Fibroblast of skin of right quadriceps (primary cell): Measurements from ENCODE around the gene ACTR3C.
"Not testable (repeated sequence)": the region's sequence is repeated elsewhere in the genome, so short reads cannot be mapped to it uniquely, and the experiment has no call there.

Source experiments
- DNase-seq: peaks from one replicate; pipeline ENCODE4 v3.0.0-alpha.2; 2013

Gene ACTR3C

DNA sequence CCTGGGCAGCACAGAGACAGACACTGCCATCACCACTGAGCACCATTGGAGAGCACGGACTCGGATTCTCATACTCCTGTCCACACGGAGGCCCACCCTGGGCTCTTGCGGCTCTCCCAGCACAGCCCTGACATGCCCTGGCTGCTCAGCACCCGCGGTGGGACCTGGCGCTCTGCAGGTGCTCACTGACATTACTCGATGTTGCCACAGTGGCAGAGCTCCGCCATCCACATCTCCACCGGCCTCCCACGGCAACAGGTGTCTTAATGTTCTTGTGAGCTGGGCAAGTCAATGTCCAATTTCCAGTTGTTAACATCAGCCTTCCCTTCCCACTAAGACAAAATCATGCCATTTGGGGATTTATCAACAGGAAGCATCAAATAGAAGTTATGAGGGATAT lies 45.0 kb downstream of the ACTR3C start:
- DNase-seq: not testable (repeated sequence)

DNA sequence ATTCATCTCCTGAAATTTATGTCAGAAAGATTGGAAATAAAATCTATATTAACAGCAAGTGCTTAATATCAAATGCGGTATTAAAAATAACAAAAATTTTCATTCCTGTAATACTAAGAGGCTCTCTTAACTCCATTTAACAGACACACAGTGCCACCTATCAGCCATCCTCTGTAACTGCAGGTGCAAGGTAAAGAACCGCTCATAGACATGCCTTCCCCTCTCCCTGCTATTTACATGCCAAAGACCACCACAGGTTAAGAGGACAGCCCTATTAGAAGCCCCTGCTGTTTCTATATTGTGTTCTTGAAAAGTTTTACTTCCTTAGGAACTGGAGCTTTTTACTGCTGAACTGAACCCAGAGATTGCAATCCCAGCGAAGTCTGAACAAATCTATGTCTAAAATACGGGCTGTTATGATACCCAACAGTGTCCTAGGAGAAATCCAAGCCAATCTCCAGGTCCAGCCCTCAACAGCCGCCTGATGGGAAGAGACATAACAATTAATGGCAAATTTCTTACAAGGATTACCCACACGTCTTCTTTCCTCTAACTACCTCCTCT lies 47.1 kb downstream of the ACTR3C start:
- DNase-seq: peak; percentile 13

DNA sequence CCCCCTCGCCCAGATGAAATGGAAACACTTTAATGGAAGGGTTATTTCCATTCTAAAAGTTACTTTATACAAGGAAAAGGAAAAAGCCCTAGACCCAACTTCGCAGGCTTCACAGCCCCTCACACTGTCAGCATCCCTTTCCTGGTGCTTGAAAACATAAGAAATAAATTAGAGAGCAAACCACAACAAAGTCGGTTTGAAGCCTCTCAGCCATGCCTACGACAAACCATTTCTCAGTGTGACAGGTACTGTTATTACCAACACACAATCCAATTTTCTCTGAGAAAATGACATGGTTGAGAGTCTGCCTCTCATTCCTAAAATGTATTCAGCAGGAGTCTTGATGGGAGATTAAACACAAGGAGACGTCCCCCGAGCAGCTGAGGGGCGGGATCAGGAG lies 51.4 kb downstream of the ACTR3C start:
- DNase-seq: not testable (repeated sequence)

DNA sequence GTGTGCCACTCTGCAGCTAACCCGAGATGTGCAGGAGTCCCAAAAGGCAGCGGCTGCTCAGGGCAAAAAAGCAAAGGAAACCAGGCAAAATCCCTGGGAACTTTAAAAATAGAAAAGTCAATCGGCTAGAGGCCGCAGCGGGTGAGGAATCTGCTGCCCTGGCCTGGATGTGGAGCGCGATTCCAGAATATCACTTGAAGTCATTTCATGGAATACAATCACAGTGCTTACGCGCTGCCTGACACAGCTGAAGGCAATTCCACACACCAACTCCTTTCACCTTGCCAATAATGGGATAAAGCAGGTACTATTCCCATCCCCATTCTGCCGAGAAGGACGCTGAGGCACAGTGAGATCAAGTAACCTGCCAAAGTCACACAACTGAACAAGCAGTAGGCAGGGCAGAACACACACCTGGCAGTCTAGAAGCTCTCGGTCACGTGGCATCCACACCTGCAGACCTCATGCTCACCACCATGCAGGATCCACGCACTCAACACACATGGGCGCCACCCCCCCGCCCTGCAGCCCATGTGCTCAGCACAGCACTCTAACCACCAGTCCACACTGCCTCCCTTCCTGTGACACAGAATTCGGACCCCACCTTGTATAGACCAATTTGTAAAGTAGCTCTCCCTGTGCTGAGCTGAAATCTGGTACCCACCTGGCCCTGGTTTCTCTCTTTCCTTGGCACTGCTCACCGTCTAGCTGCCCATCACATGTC lies 53.1 kb downstream of the ACTR3C start:
- not testable (repeated sequence) for DNase-seq

DNA sequence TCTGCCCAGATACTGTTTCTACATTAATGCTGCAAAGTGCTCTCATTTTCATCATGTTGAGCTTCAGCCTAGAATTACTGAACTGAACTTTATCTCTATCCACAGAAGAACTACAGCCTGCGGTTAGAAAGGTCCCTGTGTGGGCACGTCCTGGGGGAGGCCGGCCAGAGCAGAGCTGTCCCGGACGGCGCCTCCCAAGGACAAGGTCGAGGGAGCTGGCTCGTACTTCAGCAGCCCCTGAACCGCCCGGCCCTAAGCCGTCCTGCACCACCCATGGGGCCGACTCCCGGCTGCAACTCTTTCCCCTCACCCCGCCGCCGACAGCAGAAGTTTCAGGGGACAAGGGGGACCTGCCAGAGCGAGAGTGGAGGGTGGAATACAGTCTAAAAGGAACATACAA lies 54.5 kb downstream of the ACTR3C start:
- not testable (repeated sequence) for DNase-seq

DNA sequence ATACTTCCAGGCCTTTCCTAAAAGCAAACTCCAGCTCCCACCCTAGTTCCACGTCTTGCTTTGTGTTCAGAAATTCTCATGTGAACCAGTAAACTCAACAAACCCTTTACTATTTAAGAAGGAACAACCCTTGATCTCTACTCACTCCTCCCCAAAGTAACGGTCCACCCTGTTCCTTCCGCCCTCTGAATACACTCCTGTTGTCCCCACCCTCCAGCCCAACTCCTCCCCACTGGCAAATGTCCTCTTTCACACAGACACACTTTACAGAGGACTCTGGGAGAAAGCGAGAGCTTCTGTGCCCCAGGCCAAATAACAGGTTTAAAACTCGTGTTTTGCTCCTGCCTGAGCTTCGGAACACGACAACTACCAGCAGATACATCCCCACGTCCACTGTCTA lies 55.1 kb downstream of the ACTR3C start:
- not testable (repeated sequence) for DNase-seq

DNA sequence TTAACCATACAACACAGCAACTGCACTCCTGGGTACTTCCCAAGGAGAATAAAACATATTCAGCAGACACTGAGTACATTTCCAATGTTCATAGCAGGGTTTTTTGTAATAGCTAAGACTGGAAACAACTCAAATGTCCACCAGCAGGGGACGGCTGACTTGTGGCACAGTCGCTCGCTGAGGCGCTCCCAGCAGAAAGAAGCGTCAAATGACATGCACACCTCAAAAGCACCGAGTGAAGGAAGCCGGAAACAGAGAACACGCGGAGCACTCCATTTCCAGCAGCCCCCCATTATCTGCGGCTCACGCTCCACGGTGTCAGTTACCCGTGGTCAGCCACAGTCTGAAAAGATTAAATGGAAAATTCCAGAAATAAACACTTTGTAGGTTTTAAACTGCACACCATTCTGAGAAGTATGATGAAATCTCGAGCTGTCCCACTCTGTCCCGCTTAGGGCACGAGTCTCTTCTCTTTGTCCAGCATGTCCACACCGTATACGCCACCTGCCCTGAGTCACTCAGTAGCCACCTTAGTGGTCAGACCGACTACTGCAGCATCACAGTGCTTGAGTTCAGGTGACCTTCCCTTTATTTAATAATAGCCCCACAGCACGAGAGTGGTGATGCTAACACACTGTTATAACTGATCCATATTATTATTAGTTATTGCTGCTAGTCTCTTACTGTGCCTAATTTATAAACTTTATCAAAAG lies 56.2 kb downstream of the ACTR3C start:
- DNase-seq: not testable (repeated sequence)

DNA sequence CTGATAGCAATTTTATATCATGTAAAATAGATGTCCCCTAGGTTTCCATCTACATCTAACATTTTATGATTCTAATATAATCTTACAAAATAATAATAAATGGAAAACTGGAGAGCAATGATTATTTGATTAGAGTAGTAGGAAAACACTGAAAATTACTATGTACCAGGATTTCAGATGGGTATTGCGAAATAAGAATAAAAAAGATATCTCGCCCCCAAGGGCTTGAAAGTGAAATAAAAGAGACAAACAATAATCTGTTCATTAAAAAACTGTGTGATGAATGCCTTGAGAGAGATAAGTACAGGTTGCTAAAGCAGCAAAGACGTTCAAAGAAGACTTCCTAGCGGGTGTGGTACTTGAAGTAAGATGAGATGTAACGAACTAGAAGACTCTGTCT lies 60.7 kb downstream of the ACTR3C start:
- not testable (repeated sequence) for DNase-seq

DNA sequence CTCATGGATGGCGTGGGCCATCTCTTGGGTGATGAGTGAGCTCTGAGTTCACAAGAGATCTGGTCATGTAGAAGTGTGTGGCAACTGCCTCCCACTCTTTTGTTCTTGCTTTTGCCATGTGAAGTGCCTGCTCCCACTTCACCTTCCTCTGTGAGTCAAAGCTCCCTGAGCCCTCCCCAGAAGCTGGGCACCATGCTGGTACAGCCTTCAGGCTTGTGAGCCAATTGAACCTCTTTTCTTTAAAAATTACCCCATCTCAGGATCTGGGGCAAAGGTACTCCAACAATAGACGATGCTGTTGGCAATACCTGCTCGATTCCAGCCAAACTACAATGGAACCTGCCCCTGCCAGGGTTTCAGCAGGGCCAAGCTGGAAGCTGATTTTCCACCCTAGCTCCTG lies 75.6 kb downstream of the ACTR3C start:
- not testable (repeated sequence) for DNase-seq

DNA sequence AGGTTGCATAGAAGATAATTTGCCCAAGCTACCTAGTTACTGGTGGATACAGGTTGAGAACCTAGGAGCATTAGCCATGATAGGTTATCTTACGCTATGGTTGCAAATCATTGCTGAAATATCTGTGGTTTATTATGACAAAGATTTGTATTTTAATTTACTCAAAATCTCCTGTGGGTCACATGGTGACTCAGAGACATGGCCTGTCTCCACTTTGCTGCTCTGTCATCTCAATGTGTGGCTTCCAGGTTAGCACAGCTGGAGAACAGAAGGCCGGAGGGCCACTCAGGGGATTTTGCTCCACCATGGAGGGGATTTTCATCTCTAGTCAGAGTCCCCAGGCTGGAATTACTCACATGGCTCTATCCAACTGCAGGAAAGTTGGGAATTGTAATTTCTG lies 78.1 kb downstream of the ACTR3C start:
- DNase-seq: not testable (repeated sequence)

DNA sequence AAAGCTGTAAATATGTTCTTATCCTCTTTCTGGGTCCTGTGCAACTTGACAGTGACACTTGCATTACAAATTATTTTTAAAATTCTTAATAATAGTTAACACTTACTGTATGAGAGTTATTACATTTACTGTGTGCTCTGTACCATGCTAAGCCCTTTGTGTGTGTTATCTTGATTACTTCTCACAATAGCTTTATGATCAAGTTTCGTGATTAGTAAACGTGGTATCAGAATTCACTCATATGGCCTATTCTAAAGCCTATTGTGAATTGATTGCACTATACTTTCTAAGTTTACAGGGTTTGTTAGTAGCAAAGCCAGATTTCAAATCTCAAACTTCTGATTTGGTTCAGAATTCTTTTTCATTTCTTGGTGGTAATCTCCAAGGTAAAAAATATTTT lies 80.4 kb downstream of the ACTR3C start:
- not testable (repeated sequence) for DNase-seq

DNA sequence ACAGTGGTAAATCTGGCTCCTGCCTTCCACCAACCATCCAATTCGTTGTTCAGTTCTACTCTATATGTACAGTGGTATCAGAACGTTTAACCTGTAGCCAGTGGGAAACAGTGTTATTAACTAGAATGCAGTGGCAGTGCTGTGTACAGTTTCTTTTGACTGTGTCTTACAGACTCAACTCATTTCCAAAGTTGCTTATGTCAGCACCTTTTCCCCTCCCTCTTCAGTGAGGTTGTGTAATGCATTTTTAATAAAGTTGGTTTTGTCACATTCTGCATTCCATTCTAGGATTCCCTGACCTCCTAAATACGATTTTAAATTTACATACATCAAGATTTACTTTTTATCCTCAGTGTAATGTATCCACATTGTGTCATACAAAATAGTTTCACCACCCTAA lies 97.9 kb downstream of the ACTR3C start:
- DNase-seq: not testable (repeated sequence)

DNA sequence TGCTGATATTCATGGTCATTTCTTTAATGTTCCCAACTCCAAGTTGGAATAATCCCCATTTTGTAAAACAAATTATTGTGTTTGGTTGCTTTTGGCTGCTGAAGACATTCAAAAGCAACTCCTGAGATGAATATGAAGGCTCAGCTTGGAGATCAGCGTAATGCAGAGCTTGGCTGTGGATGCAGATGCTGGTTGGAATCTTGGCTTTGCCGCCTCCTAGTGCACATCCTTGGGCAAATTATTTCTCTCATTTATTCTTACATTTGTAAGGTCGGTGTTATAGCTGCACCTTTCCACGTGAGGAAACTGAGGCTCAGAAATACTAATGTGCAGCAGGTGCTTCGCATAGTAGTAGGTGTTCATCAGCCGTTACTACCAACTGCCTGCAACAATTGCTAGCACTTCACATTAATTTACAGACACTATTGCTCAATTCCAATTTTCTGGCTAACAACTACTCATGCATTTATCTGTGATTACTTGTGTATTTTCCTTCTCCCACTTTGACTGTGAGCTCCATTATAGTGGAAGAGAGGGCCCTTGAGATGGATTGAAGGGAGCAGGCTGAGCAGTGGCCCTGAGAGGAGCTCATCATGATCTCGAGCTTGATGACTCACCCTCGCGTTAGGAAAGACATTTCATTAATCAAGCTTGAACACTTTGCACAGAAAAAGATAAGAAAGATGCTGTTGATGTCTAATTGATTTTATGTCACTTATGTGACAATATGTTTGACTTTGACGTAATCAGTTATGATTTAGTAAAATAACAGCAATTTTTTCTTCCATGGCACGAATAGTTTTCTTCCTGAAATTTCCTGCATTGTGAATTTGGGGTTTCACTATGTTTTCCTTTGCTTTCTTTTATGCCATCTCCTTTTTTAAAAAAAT lies 101.0 kb downstream of the ACTR3C start:
- DNase-seq: not testable (repeated sequence)

DNA sequence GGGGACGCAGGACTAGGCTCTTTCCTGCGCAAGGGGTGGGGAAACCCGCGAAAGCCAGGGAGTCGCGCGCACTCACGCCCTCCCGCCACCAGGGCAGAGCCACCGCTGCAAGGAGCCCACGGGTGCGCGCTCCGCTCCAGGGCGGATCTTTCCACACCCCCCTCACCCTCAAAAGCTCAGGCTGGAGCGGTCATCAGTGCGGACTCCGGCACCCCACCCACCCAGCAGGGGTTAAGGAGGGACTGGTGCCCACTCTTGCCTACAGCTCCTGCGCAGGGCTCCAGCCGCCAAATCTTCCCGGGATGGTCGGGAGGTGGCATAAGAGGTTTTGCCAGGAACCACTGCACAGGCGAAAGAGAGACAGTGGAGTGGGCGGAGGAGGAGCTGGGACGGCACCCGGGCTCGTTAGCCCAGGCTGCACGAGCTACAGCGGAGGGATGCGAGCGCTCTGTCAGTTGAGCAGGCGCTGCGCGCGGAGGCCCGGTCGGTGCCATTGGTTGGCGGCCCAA lies 102.6 kb downstream of the ACTR3C start:
- DNase-seq: not testable (repeated sequence)

DNA sequence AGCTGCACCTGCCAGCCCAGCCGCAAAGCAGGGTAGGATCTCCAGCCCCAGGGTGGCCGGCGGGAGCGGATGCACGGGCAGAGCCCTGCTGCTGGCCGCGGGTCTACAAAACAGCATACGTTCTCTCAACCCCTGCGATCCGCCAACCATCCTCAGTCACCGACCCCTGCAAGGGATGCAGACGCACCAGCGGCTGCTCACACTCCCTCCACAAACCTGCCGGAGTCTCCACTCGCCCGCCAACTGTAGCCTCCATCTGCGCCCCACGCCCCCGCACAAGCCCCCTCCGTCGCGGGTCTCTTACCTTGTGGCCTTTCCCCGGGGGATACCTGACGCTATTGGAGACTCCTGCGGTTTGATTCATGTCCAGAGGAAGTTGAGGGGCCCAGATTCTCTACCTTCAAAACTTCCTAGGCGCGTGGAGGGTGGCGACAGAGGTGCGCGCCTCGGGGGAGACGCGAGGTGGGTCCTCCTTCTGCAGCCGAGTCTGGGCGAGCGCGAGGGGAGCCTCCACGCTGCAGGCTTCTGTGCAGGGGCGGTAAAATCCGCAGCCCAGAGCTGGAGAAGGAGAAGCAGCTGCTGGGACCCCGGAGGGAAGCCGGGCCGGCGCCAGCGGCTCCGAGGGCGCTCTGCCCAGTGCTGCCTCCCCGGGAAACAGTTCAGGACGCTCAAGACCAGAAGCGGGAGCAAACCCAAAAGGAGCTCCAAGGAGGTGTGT lies 103.2 kb downstream of the ACTR3C start:
- DNase-seq: not testable (repeated sequence)

DNA sequence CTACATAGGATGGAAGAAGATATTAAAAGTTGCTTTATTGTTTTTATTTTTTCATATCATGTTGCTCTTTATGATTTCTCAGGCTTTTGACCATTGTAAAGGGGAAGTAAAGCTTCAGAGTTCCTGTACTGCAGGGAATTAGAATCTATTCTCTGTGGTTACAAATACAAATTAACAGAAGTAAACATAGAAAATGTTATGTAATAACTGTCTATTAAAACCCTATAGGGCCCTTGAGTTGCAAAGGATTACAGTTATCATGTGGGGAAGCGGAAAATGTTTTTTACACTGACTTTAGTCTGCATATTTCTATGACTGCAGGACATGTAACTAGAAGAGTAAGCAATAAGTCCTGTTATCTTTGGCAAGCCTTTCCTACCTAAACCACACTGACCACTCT lies 116.5 kb downstream of the ACTR3C start:
- not testable (repeated sequence) for DNase-seq

DNA sequence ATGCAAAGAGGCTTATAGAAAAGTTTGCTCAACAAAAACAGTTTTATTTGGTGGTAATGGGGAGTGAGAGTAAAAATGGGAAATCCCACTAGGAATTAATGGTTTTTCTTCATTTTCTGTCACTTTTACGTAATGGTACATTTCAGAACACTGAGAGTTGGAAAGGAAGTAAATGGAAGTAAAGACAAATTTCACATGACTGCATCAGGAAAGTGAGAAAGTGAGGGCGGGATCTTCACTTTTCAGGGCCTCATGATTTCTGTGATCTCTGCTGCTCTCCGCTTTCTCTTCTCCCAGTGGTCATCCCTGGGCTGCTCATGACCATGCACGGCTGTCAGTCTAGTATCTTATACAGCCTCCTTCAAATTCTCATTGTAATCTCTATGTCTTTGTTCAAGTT lies 117.5 kb downstream of the ACTR3C start:
- not testable (repeated sequence) for DNase-seq

DNA sequence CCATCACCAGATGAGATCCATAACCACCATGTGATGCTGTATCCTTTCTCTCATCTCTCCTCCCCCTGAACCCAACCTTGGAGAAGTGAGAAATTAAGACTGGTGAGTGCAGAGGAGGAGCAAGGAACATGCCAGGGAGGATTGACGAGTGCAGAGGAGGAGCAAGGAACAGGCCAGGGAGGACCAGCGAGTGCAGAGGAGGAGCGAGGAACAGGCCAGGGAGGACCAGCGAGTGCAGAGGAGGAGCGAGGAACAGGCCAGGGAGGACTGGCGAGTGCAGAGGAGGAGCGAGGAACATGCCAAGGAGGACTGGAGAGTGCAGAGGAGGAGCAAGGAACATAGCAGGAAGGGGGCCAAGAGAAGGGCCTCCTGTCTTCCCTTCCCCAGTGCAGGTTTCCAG lies 118.8 kb downstream of the ACTR3C start:
- not testable (repeated sequence) for DNase-seq

DNA sequence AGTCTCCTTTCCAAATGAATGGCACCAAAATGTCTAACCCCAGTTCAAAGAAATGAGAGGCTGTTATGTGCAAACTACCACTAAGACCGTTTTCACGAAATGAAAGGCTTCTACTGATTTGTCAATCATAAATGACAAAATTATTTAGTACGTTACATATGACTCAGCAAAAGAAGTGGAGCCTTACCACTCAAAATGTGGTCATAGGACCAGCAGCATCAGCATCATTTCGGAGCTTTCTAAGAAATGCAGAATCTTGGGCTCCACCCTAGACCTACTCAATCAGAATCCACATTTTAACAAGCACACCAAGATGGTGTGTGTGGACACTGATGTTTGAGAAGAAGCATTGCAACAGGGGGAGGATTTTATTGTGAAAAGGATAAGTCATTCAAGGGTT lies 120.5 kb downstream of the ACTR3C start:
- not testable (repeated sequence) for DNase-seq
